Ishikawa (cell line): ENCODE results near the gene TNFSF15.

Experiments
- CEBPB ChIP-seq: IDR thresholded peaks from 2 replicates; pipeline ENCODE4 v1.6.1; 2012
- CREB1 ChIP-seq: IDR thresholded peaks from 2 replicates; pipeline ENCODE4 v1.6.1; 2012; ENCODE audit warnings: low read depth
- EGR1 ChIP-seq: IDR thresholded peaks from 2 replicates; pipeline ENCODE4 v1.6.1; 2012
- EP300 ChIP-seq: IDR thresholded peaks from 2 replicates; pipeline ENCODE4 v1.6.1; 2012; ENCODE audit warnings: borderline replicate concordance
- FOXM1 ChIP-seq: IDR thresholded peaks from 2 replicates; pipeline ENCODE4 v1.6.1; 2012; ENCODE audit warnings: low read depth, borderline replicate concordance
- NFIC ChIP-seq: IDR thresholded peaks from 2 replicates; pipeline ENCODE4 v1.6.1; 2012
- RAD21 ChIP-seq: IDR thresholded peaks from 2 replicates; pipeline ENCODE4 v1.6.1; 2012; ENCODE audit warnings: low read depth
- TAF1 ChIP-seq: IDR thresholded peaks from 2 replicates; pipeline ENCODE4 v1.6.1; 2012; ENCODE audit warnings: low read depth, mild to moderate bottlenecking
- TCF12 ChIP-seq: IDR thresholded peaks from 2 replicates; pipeline ENCODE4 v1.6.1; 2012; ENCODE audit warnings: low read depth
- TEAD4 ChIP-seq: IDR thresholded peaks from 2 replicates; pipeline ENCODE4 v1.6.1; 2012
- YY1 ChIP-seq: IDR thresholded peaks from 2 replicates; pipeline ENCODE4 v1.6.1; 2012; ENCODE audit warnings: low read depth
- ZBTB7A ChIP-seq: IDR thresholded peaks from 2 replicates; pipeline ENCODE4 v1.6.1; 2012; ENCODE audit warnings: low read depth
- TF ChIP-seq, protein P1 (sequence below): IDR thresholded peaks from 2 replicates; pipeline ENCODE4 v1.6.1; 2012
- TF ChIP-seq, protein P2 (sequence below): IDR thresholded peaks from 2 replicates; pipeline ENCODE4 v1.6.1; 2012
- TF ChIP-seq, protein P3 (sequence below): IDR thresholded peaks from 2 replicates; pipeline ENCODE4 v1.6.1; 2012; ENCODE audit warnings: low read depth, mild to moderate bottlenecking

The TNFSF15 gene

DNA sequence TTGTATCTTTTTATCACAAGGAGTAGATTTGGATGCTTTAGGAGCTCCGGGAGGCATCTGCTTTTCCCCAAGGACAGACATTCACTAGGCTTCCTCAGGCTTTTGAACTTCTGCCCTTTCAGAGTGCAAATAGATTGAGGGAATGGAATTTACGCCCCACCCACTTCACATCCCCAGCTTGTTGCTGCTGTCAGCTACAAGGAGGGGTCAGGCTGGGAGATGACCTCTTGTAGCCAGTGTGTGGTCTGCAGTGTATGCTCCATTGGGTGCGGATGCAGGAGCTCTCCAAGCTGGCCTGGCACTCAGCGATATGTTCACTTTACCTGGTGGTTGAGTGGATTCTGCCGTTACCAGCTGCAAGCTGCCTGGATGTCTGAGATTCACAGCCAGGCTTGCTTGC lies 6.4 kb downstream of the TNFSF15 start:
- TF ChIP-seq EGR1 (no peak), FOXM1 (no peak), TAF1 (no peak), TEAD4 (no peak), TCF12 (no peak), NFIC (no peak), ZBTB7A (no peak), CEBPB (no peak), YY1 (no peak), EP300 (no peak)
- TF ChIP-seq, protein P1, sequence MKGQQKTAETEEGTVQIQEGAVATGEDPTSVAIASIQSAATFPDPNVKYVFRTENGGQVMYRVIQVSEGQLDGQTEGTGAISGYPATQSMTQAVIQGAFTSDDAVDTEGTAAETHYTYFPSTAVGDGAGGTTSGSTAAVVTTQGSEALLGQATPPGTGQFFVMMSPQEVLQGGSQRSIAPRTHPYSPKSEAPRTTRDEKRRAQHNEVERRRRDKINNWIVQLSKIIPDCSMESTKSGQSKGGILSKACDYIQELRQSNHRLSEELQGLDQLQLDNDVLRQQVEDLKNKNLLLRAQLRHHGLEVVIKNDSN: no peak
- TF ChIP-seq, protein P2, sequence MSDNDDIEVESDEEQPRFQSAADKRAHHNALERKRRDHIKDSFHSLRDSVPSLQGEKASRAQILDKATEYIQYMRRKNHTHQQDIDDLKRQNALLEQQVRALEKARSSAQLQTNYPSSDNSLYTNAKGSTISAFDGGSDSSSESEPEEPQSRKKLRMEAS: no peak
- TF ChIP-seq, protein P3, sequence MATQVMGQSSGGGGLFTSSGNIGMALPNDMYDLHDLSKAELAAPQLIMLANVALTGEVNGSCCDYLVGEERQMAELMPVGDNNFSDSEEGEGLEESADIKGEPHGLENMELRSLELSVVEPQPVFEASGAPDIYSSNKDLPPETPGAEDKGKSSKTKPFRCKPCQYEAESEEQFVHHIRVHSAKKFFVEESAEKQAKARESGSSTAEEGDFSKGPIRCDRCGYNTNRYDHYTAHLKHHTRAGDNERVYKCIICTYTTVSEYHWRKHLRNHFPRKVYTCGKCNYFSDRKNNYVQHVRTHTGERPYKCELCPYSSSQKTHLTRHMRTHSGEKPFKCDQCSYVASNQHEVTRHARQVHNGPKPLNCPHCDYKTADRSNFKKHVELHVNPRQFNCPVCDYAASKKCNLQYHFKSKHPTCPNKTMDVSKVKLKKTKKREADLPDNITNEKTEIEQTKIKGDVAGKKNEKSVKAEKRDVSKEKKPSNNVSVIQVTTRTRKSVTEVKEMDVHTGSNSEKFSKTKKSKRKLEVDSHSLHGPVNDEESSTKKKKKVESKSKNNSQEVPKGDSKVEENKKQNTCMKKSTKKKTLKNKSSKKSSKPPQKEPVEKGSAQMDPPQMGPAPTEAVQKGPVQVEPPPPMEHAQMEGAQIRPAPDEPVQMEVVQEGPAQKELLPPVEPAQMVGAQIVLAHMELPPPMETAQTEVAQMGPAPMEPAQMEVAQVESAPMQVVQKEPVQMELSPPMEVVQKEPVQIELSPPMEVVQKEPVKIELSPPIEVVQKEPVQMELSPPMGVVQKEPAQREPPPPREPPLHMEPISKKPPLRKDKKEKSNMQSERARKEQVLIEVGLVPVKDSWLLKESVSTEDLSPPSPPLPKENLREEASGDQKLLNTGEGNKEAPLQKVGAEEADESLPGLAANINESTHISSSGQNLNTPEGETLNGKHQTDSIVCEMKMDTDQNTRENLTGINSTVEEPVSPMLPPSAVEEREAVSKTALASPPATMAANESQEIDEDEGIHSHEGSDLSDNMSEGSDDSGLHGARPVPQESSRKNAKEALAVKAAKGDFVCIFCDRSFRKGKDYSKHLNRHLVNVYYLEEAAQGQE: no peak

DNA sequence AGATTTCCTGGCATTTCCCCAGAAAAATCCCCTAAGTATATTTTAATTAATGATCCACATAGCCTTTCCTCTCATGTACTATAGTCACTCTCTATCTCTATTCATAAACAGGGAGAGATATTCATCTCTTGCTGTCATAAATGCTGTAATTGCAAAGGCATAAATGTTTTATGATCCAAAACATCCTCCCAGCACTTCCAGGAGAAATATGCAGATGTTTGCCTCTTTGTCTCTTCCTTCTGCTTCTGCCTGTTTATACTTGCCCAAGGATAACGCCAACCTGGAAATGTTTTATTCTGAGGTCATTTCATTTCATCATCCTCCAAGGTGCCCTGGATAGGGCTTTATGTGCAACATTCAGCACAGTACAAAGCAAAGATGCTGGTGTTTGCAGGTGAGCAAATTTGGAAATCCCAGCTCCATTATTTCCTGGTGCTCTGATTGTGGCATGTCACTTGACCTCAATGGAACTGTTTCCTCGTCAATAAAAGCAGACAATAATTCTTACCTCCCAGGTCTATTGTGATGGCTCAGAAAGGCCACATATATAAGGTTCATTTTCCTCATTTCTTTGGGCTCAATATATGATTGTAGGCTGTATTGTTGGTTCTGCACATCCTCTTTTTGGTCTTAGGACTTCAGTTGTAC lies 6.9 kb downstream of the TNFSF15 start:
- no peak for TF ChIP-seq YY1
- no peak for TF ChIP-seq RAD21

DNA sequence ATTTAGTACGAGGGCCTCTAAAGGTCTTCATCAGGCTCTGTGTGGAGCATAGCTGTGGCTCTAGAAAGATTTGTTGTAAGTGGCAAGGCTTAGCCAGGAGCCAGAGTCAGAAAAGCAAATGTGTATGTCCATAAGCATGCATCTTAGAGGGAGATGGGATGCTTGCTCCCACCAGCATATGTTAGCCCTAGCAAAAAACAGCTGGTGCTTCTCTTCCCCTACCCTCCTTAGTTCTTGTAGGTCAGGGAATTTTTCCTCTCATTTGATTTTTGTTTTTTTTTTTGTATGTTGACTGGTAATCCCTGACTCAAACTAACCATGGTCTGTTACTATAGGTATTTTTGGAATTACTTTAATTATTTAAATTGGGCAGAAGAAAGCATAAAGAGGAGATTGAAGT lies 7.7 kb downstream of the TNFSF15 start:
- TF ChIP-seq ZBTB7A (no peak), TEAD4 (no peak), NFIC (no peak), YY1 (no peak), EP300 (no peak), CEBPB (no peak), CREB1 (no peak), RAD21 (no peak), FOXM1 (no peak), EGR1 (no peak), TAF1 (no peak), TCF12 (no peak)
- TF ChIP-seq, protein P2: no peak
- TF ChIP-seq, protein P1: no peak
- TF ChIP-seq, protein P3: no peak

DNA sequence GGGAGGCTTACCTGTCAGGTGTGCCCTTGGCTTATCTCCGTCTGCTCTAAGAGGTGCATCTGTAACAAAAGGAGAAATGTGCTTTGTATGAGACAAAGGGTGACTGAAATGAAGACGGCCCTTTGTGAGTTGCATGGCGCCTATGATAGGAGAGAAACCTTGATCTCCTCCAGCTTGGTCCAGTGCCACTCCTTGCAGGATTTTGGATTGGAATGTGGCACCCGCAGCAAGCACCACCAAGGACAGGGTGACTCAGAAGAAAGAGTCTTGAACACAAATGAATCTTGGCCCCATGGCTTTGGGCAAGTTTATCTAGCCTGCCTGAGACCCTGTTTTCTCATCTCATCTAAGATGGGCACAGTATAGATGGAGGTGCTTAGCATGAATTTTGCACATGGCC lies 13.4 kb downstream of the TNFSF15 start:
- TF ChIP-seq, protein P1: no peak
- TF ChIP-seq CREB1 (no peak), RAD21 (no peak), EP300 (no peak), CEBPB (no peak), TAF1 (no peak)

DNA sequence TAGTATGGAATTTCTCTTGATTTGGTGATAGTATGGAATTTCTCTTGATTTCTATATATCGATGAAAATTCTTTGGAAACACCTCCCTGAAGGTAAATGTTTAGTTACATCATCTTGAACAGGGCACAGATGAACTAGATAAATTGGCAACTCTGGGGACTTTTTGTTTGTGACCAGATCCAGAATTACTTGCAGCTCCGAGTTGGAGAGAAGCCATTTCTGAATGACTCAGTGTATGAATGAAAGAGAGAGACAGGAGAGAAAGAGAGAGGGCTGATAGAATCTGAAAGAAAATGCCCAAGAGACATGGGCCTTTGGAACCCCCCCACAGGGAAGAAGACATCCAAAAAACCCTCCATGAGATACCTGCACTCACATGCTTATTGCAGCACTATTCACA lies 14.1 kb downstream of the TNFSF15 start:
- TF ChIP-seq FOXM1: no peak
- TF ChIP-seq, protein P2: no peak
- TF ChIP-seq TCF12: no peak
- no peak for TF ChIP-seq NFIC
- TF ChIP-seq TAF1: no peak
- no peak for TF ChIP-seq EP300
- TF ChIP-seq YY1: no peak
- no peak for TF ChIP-seq EGR1
- no peak for TF ChIP-seq TEAD4
- TF ChIP-seq ZBTB7A: no peak
- TF ChIP-seq RAD21: no peak
- TF ChIP-seq CREB1: no peak
- no peak for TF ChIP-seq CEBPB
- TF ChIP-seq, protein P3: no peak
- TF ChIP-seq, protein P1: no peak
